ENCODE data around the gene RPS14. TPM values are rescaled to one million over a fixed set of nuclear protein-coding genes. Genes with fewer than 3 reads are reported as not detected.
A peak's percentile ranks its signal among the peaks of the same experiment; 100 is the strongest.

RPS14 gene
- total and polyA plus RNA-seq, 10 of the 15 experiments (the other 5 are each of a cell fraction or from before 2014, with no cell fraction given) = 2,295 to 4,047 (median 2,787) TPM

DNA sequence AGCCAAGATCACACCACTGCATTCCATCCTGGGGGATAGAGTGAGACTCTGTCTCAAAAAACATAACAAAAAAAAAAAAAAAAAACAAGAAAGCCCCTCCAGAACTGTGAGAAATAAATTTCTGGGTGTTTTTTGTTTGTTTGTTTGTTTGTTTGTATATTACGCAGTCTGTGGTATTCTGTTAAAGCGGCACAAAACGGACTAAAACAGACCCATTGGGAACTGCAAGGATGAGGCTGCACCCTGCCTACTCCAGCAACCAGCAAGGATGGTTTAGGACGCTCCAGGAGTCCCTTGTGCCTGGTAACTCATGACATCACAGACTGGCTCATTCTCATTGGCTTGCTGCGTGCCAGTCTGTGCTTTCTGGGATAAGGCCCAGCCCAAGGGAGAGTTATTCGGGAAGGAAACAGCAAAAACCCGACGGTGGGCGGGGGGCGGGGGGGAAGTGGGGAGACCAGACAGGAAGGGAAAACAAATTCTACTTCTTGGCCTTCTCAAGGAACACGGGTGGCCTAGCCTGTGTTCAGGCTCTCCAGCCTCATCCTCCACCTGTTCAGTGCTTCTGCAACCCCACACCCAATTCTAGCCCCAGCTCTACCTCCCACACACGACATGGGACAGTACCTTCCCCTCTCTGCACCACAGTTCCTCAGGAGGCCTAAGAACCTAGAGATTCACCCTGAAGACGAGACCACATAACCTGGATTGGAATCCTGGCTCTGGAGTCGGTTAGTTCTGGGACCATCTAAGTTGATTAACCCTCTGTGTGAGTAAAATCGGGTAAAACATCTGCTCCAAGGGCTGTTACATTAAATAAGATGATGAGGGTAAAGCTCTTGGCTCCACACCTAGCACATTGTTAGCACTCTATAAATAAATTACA lies 39.7 kb downstream of the RPS14 start (continued):
- TF ChIP-seq, protein P1, sequence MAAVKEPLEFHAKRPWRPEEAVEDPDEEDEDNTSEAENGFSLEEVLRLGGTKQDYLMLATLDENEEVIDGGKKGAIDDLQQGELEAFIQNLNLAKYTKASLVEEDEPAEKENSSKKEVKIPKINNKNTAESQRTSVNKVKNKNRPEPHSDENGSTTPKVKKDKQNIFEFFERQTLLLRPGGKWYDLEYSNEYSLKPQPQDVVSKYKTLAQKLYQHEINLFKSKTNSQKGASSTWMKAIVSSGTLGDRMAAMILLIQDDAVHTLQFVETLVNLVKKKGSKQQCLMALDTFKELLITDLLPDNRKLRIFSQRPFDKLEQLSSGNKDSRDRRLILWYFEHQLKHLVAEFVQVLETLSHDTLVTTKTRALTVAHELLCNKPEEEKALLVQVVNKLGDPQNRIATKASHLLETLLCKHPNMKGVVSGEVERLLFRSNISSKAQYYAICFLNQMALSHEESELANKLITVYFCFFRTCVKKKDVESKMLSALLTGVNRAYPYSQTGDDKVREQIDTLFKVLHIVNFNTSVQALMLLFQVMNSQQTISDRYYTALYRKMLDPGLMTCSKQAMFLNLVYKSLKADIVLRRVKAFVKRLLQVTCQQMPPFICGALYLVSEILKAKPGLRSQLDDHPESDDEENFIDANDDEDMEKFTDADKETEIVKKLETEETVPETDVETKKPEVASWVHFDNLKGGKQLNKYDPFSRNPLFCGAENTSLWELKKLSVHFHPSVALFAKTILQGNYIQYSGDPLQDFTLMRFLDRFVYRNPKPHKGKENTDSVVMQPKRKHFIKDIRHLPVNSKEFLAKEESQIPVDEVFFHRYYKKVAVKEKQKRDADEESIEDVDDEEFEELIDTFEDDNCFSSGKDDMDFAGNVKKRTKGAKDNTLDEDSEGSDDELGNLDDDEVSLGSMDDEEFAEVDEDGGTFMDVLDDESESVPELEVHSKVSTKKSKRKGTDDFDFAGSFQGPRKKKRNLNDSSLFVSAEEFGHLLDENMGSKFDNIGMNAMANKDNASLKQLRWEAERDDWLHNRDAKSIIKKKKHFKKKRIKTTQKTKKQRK (IDR thresholded peaks at IDR 0.05; ENCODE audit: low read depth, low read length) = no peak
- TF ChIP-seq SRF (IDR thresholded peaks at IDR 0.05; ENCODE audit: low read depth in 2 of 2, low read length in 2 of 2) (no peak), MEF2A (IDR thresholded peaks at IDR 0.05; ENCODE audit: insufficient read depth, low read depth, low read length) (0 out of 2 replicates have a peak, but pooled peaks have one; percentile 54), BCL11A (IDR thresholded peaks at IDR 0.05; ENCODE audit: low read depth, low read length) (peak; percentile 49; the same call in 1 of the 2 replicates), CHD1 (IDR thresholded peaks at IDR 0.05; ENCODE audit: low read depth, low read length) (0 out of 2 replicates have a peak, but pooled peaks have one; percentile 2), ZSCAN29 (IDR thresholded peaks at IDR 0.05) (peak; percentile 74; the same call in 1 of the 2 replicates), CHD4 (IDR thresholded peaks at IDR 0.05) (no peak), DPF2 (IDR thresholded peaks at IDR 0.05) (peak; percentile 20; the same call in 1 of the 2 replicates), MXI1 (IDR thresholded peaks at IDR 0.05; ENCODE audit: low read depth, low read length) (no peak; the same call in 1 of the 2 replicates), LARP7 (IDR thresholded peaks at IDR 0.05) (peak; percentile 94), TCF12 (IDR thresholded peaks at IDR 0.05; ENCODE audit: low read depth, low read length) (no peak; the same call in 1 of the 2 replicates), SUZ12 (IDR thresholded peaks at IDR 0.05; ENCODE audit: unreplicated experiment) (no peak), SP1 (IDR thresholded peaks at IDR 0.05; ENCODE audit: low read depth, low read length) (no peak), POU2F2 (IDR thresholded peaks at IDR 0.05; ENCODE audit: borderline replicate concordance, low read depth, low read length) (peak; percentile 89; the same call in 2 of the 3 replicates), CREM (IDR thresholded peaks at IDR 0.05; ENCODE audit: low read depth) (peak; percentile 95), KDM1A (IDR thresholded peaks at IDR 0.05; ENCODE audit: borderline replicate concordance) (no peak)
- TF ChIP-seq, protein P2, sequence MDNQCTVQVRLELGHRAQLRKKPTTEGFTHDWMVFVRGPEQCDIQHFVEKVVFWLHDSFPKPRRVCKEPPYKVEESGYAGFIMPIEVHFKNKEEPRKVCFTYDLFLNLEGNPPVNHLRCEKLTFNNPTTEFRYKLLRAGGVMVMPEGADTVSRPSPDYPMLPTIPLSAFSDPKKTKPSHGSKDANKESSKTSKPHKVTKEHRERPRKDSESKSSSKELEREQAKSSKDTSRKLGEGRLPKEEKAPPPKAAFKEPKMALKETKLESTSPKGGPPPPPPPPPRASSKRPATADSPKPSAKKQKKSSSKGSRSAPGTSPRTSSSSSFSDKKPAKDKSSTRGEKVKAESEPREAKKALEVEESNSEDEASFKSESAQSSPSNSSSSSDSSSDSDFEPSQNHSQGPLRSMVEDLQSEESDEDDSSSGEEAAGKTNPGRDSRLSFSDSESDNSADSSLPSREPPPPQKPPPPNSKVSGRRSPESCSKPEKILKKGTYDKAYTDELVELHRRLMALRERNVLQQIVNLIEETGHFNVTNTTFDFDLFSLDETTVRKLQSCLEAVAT (IDR thresholded peaks at IDR 0.05) = peak; percentile 97
- TF ChIP-seq, protein P3, sequence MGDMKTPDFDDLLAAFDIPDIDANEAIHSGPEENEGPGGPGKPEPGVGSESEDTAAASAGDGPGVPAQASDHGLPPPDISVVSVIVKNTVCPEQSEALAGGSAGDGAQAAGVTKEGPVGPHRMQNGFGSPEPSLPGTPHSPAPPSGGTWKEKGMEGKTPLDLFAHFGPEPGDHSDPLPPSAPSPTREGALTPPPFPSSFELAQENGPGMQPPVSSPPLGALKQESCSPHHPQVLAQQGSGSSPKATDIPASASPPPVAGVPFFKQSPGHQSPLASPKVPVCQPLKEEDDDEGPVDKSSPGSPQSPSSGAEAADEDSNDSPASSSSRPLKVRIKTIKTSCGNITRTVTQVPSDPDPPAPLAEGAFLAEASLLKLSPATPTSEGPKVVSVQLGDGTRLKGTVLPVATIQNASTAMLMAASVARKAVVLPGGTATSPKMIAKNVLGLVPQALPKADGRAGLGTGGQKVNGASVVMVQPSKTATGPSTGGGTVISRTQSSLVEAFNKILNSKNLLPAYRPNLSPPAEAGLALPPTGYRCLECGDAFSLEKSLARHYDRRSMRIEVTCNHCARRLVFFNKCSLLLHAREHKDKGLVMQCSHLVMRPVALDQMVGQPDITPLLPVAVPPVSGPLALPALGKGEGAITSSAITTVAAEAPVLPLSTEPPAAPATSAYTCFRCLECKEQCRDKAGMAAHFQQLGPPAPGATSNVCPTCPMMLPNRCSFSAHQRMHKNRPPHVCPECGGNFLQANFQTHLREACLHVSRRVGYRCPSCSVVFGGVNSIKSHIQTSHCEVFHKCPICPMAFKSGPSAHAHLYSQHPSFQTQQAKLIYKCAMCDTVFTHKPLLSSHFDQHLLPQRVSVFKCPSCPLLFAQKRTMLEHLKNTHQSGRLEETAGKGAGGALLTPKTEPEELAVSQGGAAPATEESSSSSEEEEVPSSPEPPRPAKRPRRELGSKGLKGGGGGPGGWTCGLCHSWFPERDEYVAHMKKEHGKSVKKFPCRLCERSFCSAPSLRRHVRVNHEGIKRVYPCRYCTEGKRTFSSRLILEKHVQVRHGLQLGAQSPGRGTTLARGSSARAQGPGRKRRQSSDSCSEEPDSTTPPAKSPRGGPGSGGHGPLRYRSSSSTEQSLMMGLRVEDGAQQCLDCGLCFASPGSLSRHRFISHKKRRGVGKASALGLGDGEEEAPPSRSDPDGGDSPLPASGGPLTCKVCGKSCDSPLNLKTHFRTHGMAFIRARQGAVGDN (IDR thresholded peaks at IDR 0.05) = peak; percentile 73
- TF ChIP-seq, protein P4, sequence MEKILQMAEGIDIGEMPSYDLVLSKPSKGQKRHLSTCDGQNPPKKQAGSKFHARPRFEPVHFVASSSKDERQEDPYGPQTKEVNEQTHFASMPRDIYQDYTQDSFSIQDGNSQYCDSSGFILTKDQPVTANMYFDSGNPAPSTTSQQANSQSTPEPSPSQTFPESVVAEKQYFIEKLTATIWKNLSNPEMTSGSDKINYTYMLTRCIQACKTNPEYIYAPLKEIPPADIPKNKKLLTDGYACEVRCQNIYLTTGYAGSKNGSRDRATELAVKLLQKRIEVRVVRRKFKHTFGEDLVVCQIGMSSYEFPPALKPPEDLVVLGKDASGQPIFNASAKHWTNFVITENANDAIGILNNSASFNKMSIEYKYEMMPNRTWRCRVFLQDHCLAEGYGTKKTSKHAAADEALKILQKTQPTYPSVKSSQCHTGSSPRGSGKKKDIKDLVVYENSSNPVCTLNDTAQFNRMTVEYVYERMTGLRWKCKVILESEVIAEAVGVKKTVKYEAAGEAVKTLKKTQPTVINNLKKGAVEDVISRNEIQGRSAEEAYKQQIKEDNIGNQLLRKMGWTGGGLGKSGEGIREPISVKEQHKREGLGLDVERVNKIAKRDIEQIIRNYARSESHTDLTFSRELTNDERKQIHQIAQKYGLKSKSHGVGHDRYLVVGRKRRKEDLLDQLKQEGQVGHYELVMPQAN (conservative IDR thresholded peaks at IDR 0.05) = peak; percentile 38; the same call in 1 of the 2 replicates

All from GM12878 (cell line).